Neural progenitor cell (in vitro differentiated cells): ENCODE results near the gene RELL2.

Source experiments
- EZH2 ChIP-seq: fragments of 200-600 bp; sonication (generic); IDR thresholded peaks from 2 replicates; pipeline ENCODE4 v1.6.1; 2017; ENCODE audit warnings: antibody characterized with exemption, mild to moderate bottlenecking, moderate library complexity
- TF ChIP-seq, protein P1 (sequence below): fragments of 200-600 bp; sonication (generic); IDR thresholded peaks from 2 replicates; pipeline ENCODE4 v1.5.1; 2017; ENCODE audit warnings: antibody characterized with exemption, mild to moderate bottlenecking

- TF ChIP-seq, protein P1, sequence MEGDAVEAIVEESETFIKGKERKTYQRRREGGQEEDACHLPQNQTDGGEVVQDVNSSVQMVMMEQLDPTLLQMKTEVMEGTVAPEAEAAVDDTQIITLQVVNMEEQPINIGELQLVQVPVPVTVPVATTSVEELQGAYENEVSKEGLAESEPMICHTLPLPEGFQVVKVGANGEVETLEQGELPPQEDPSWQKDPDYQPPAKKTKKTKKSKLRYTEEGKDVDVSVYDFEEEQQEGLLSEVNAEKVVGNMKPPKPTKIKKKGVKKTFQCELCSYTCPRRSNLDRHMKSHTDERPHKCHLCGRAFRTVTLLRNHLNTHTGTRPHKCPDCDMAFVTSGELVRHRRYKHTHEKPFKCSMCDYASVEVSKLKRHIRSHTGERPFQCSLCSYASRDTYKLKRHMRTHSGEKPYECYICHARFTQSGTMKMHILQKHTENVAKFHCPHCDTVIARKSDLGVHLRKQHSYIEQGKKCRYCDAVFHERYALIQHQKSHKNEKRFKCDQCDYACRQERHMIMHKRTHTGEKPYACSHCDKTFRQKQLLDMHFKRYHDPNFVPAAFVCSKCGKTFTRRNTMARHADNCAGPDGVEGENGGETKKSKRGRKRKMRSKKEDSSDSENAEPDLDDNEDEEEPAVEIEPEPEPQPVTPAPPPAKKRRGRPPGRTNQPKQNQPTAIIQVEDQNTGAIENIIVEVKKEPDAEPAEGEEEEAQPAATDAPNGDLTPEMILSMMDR, result no peak
- no peak for TF ChIP-seq EZH2
Measured at GRCh38 chr5:141634720-141635119, 2.1 kb upstream of the RELL2 start.
